Progenitor cell of endocrine pancreas (in vitro differentiated cells): ENCODE data around the gene KLRC2. TPM values are rescaled to one million over a fixed set of nuclear protein-coding genes. Genes with fewer than 3 reads are reported as not detected.
"Not testable (repeated sequence)": the region's sequence is repeated elsewhere in the genome, so short reads cannot be mapped to it uniquely, and the experiment has no call there.

Source experiments
- DNase-seq: peaks from one replicate; pipeline ENCODE4 v3.0.0; 2021; ENCODE audit warnings: low spot score; ENCODE audit not compliant: unreplicated experiment
- H3K27ac Mint-ChIP-seq: 2 replicates; pipeline ENCODE4 v1.8.0; 2021; ENCODE audit warnings: mild to moderate bottlenecking, moderate library complexity, mixed read lengths
- H3K27me3 Mint-ChIP-seq: 2 replicates; pipeline ENCODE4 v1.8.0; 2021; ENCODE audit warnings: mixed read lengths
- H3K36me3 Mint-ChIP-seq: 2 replicates; pipeline ENCODE4 v1.8.0; 2022; ENCODE audit warnings: mixed read lengths; ENCODE audit not compliant: insufficient read depth
- H3K4me1 Mint-ChIP-seq: 2 replicates; pipeline ENCODE4 v1.8.0; 2021; ENCODE audit warnings: low read depth, mixed read lengths
- H3K4me3 Mint-ChIP-seq: 2 replicates; pipeline ENCODE4 v1.8.0; 2021; ENCODE audit warnings: low read depth, mild to moderate bottlenecking, moderate library complexity, mixed read lengths
- H3K9me3 Mint-ChIP-seq: 2 replicates; pipeline ENCODE4 v1.8.0; 2021; ENCODE audit warnings: low read depth, mixed read lengths
- CTCF ChIP-seq: fragments of 200-600 bp; sonication (generic); IDR thresholded peaks from one replicate; pipeline ENCODE4 v1.5.0; 2021; ENCODE audit warnings: antibody characterized with exemption, mild to moderate bottlenecking; ENCODE audit not compliant: unreplicated experiment
- total RNA-seq: library from RNA; stranded (reverse); gene quantifications from 2 replicates; pipeline ENCODE4 v1.2.1, GENCODE V29; 2021

The KLRC2 gene
- total RNA-seq, 1 donor from 2014 or later = not detected

DNA sequence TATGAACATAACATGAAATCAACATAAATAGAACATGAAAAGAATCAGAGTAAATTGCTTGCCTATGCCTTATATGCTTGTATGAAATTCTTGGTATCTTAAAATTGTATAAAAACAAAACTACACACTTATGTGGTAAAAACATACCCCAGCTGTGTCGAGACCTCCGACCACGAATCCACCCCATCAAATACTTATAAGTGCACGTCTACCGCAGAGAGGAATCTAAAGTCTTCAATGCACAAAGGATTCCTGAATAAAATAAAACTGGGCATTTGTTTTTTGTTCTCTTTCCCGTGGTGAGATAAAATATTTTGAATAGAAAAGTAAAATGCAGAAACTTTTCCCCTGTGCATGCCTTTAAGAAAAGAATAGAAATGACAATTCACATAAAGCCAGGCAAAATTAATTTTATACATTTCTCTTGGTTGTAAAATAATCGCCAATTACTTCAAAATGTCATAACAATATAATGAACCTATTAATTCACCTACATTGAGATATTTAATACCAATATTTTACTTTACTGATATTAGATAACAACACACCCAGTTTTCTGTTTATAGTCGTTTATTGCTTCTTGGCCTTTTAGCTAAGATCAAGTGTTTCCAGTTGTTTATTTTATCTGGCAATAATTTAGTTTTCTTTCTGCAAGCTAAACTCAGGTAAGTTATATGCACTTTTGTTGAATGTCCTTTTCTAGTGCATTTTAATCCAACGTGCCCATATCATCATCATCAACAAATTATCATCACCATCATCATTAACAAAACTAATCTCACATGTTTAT is 47.0 kb downstream of the KLRC2 start:
- DNase-seq = no peak
- TF ChIP-seq CTCF = no peak
- no peaks in the 10 kb centered on the region for H3K27me3 Mint-ChIP-seq
- H3K4me1 Mint-ChIP-seq = no peaks in the 10 kb centered on the region
- H3K36me3 Mint-ChIP-seq = peaks cover 6% of the 10 kb centered on the region
- H3K4me3 Mint-ChIP-seq = no peak overlapping the region
- H3K9me3 Mint-ChIP-seq = peaks cover 11% of the 10 kb centered on the region
- no peak overlapping the region for H3K27ac Mint-ChIP-seq

DNA sequence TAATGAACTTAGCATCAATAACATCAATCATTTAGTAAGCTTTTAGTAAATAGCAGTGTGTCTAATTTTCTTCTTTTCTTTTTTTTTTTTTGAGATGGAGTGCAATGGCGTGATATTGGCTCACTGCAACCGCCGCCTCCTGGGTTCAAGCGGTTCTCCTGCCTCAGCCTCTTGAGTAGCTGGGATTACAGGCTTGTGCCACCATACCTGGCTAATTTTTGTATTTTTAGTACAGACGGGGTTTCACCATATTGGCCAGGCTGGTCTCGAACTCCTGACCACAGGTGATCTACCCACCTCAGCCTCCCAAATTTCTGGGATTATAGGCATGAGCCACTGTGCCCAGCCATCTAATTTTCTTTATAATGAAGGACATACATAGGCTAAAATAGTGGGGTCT is 48.3 kb downstream of the KLRC2 start:
- Mint-ChIP-seq H3K9me3 (peaks cover 16% of the 10 kb centered on the region), H3K36me3 (peaks cover 15% of the 10 kb centered on the region)
- DNase-seq, H3K4me3 Mint-ChIP-seq, H3K27me3 Mint-ChIP-seq, H3K27ac Mint-ChIP-seq, H3K4me1 Mint-ChIP-seq: not testable (repeated sequence)

- Mint-ChIP-seq H3K27ac (no peak overlapping the region), H3K27me3 (no peaks in the 10 kb centered on the region), H3K4me3 (no peak overlapping the region), H3K9me3 (peaks cover 16% of the 10 kb centered on the region), H3K36me3 (peaks cover 17% of the 10 kb centered on the region), H3K4me1 (no peaks in the 10 kb centered on the region)
- DNase-seq = no peak
- TF ChIP-seq CTCF = no peak
Observed at GRCh38 chr12:10386857-10387256, 49.0 kb downstream of the KLRC2 start.

- H3K4me3 Mint-ChIP-seq = no peak overlapping the region
- TF ChIP-seq CTCF = no peak
- H3K9me3 Mint-ChIP-seq = peaks cover 20% of the 10 kb centered on the region
- peaks cover 32% of the 10 kb centered on the region for H3K36me3 Mint-ChIP-seq
- H3K27ac Mint-ChIP-seq = no peak overlapping the region
- no peaks in the 10 kb centered on the region for H3K4me1 Mint-ChIP-seq
- no peaks in the 10 kb centered on the region for H3K27me3 Mint-ChIP-seq
- no peak for DNase-seq
Observed at GRCh38 chr12:10385166-10385613, 50.6 kb downstream of the KLRC2 start.

- TF ChIP-seq CTCF = no peak
- Mint-ChIP-seq H3K4me1 (no peaks in the 10 kb centered on the region), H3K4me3 (no peak overlapping the region), H3K9me3 (peaks cover 20% of the 10 kb centered on the region), H3K36me3 (peaks cover 36% of the 10 kb centered on the region), H3K27me3 (no peaks in the 10 kb centered on the region), H3K27ac (no peak overlapping the region)
- no peak for DNase-seq
Observed at GRCh38 chr12:10384191-10384590, 51.6 kb downstream of the KLRC2 start.
